Adrenal gland (tissue), 12 donors: ENCODE results near the gene CIRBP. TPM values are rescaled to one million over a fixed set of nuclear protein-coding genes. Genes with fewer than 3 reads are reported as not detected.

Experiments used
- DNase-seq, 7 donors: peaks; one replicate each; pipeline ENCODE4 v3.0.0-alpha.2; 2019 to 2020
- H3K27ac ChIP-seq, 5 donors: fragments of 200-600 bp; sonication (generic) in 4 of 5; 1 replicate in 3 of 5; 2 replicates in 2 of 5; pipeline versions ENCODE4 v1.5.1 to v1.8.0; 2016 to 2020; ENCODE audit warnings: mild to moderate bottlenecking in 1 of 5
- H3K27me3 ChIP-seq: fragments of 200-600 bp; 2 replicates; pipeline ENCODE4 v1.8.0; 2021
- H3K36me3 ChIP-seq, 2 donors: fragments of 200-600 bp; replicated peaks in 1 of 2; 1 replicate in 1 of 2; 2 replicates in 1 of 2; pipeline versions ENCODE4 v1.5.1 to v1.8.0; 2018 to 2022
- H3K4me1 ChIP-seq, 2 donors: fragments of 200-600 bp; replicated peaks in 1 of 2; 1 replicate in 1 of 2; 2 replicates in 1 of 2; pipeline versions ENCODE4 v1.5.1 to v1.8.0; 2018 to 2021
- H3K4me3 ChIP-seq, 4 donors: fragments of 200-600 bp; sonication (generic) in 3 of 4; one replicate each; pipeline ENCODE4 v1.5.1; 2016 to 2018
- H3K9me3 ChIP-seq, 3 donors: fragments of 200-600 bp; sonication (generic) in 1 of 3; replicated peaks in 1 of 3; 1 replicate in 2 of 3; 2 replicates in 1 of 3; pipeline versions ENCODE4 v1.5.1 to v1.8.0; 2016 to 2021
- POLR2A ChIP-seq, 2 donors: fragments of 450-650 bp; IDR thresholded peaks; one replicate each; pipeline ENCODE4 v1.6.1; 2017; ENCODE audit warnings: antibody characterized with exemption in 2 of 2, mild to moderate bottlenecking in 2 of 2, moderate library complexity in 1 of 2
- WGBS, 4 donors: extraction: QIAGEN DNeasy Blood & Tissue Kit in 2 of 4; methylation state at CpG; one replicate each; pipeline versions ENCODE4 v1.1.5 to v1.1.7; 2013 to 2017; 5-methylcytosine and 5-hydroxymethylcytosine counted together
- intact Hi-C, 2 donors: fragments of 100-400 bp; cut with DNase I; formaldehyde crosslinking; loops; one replicate each; pipeline versions ENCODE4 v1.14.1 to v1.15.0; 2022 to 2023
- polyA plus RNA-seq, 3 donors: library from polyadenylated mRNA; stranded (reverse); fragments of 200-250 nt in 2 of 3; fragments of 350-450 nt in 1 of 3; fragmentation: Illumina TruSeq in 1 of 3; extraction: RNeasy Lipid Tissue Mini Kit (QIAGEN cat#74804) in 1 of 3; gene quantifications; one replicate each; pipeline ENCODE4 v1.2.3, GENCODE V29; 2013 to 2014
- total RNA-seq, 9 donors: library from RNA; depleted of rRNA in 4 of 9; stranded (reverse); fragments of >200 nt in 4 of 9; fragments of 120-200 nt in 1 of 9; fragmentation: NEBNext Ultra II Directional in 1 of 9; extraction: Animal tissue kit (Norgen Biotek cat#: 25700) in 1 of 9; gene quantifications; one replicate each; pipeline versions ENCODE4 v1.1.0 to v1.2.4, GENCODE V29; 2013 to 2023
- TF ChIP-seq, protein P1 (sequence below), 6 experiments: fragments of 450-650 bp in 4 of 6; fragments of 200-600 bp in 2 of 6; sonication (generic) in 1 of 6; IDR thresholded peaks; 1 replicate in 5 of 6; 2 replicates in 1 of 6; pipeline versions ENCODE4 v1.5.1 to v1.8.0; 2016 to 2021; ENCODE audit warnings: antibody characterized with exemption in 6 of 6, mild to moderate bottlenecking in 2 of 6, moderate library complexity in 1 of 6
- donor health status: healthy with polysubstance abuse.
- donor health status: Bipolar disorder and iron deficiency.
- donor health status: DM: yes; HTN: yes; CAD: no.
- donor health status: DM: no; HTN: no; CAD: no.
- donor health status: DM: no; HTN: no; CAD: no.
- donor health status: DM: yes; HTN: yes; CAD: no.

The CIRBP gene
- total and polyA plus RNA-seq, 12 donors, result 317 to 1,164 (median 685) TPM

GRCh38 chr19:1228161-1228957, 40.8 kb upstream of the CIRBP start:
- no peak overlapping the region for H3K4me3 ChIP-seq
- peaks cover 0 to 45% of the 10 kb centered on the region in 2 donors for H3K36me3 ChIP-seq
- H3K4me1 ChIP-seq, result peaks cover 13 to 19% of the 10 kb centered on the region in 2 donors
- 94 to 96% (median 95%) methylated on average over 60 to 100 of the region's 100 CpGs for WGBS, 4 donors
- no peaks in the 10 kb centered on the region for H3K27me3 ChIP-seq
- intact Hi-C loops, result no loop called here
- no peak for TF ChIP-seq POLR2A (IDR thresholded peaks at IDR 0.05)
- TF ChIP-seq, protein P1, sequence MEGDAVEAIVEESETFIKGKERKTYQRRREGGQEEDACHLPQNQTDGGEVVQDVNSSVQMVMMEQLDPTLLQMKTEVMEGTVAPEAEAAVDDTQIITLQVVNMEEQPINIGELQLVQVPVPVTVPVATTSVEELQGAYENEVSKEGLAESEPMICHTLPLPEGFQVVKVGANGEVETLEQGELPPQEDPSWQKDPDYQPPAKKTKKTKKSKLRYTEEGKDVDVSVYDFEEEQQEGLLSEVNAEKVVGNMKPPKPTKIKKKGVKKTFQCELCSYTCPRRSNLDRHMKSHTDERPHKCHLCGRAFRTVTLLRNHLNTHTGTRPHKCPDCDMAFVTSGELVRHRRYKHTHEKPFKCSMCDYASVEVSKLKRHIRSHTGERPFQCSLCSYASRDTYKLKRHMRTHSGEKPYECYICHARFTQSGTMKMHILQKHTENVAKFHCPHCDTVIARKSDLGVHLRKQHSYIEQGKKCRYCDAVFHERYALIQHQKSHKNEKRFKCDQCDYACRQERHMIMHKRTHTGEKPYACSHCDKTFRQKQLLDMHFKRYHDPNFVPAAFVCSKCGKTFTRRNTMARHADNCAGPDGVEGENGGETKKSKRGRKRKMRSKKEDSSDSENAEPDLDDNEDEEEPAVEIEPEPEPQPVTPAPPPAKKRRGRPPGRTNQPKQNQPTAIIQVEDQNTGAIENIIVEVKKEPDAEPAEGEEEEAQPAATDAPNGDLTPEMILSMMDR (IDR thresholded peaks at IDR 0.05), result no peak
- H3K9me3 ChIP-seq, result no peaks in the 10 kb centered on the region
- no peak for DNase-seq
- H3K27ac ChIP-seq, result no peak overlapping the region

GRCh38 chr19:1229056-1229923, 39.8 kb upstream of the CIRBP start:
- DNase-seq, result no peak
- H3K9me3 ChIP-seq, result no peaks in the 10 kb centered on the region
- H3K27me3 ChIP-seq, result no peaks in the 10 kb centered on the region
- no peak overlapping the region for H3K27ac ChIP-seq
- TF ChIP-seq, protein P1 (IDR thresholded peaks at IDR 0.05), result no peak
- TF ChIP-seq POLR2A (IDR thresholded peaks at IDR 0.05), result no peak
- H3K36me3 ChIP-seq, result peaks cover 0 to 35% of the 10 kb centered on the region in 2 donors
- peaks cover 16 to 23% of the 10 kb centered on the region in 2 donors for H3K4me1 ChIP-seq
- WGBS, 4 donors, result 94 to 96% (median 94%) methylated on average over 130 to 158 of the region's 158 CpGs
- intact Hi-C loops, result no loop called here
- H3K4me3 ChIP-seq, result no peak overlapping the region

- peaks cover 0 to 29% of the 10 kb centered on the region in 2 donors for H3K36me3 ChIP-seq
- H3K27ac ChIP-seq, result no peak overlapping the region
- no peaks in the 10 kb centered on the region for H3K27me3 ChIP-seq
- no peak for TF ChIP-seq POLR2A (IDR thresholded peaks at IDR 0.05)
- TF ChIP-seq, protein P1 (IDR thresholded peaks at IDR 0.05), result no peak
- intact Hi-C loops, result no loop called here
- whole genome bisulfite sequencing, 4 donors, result 84 to 90% (median 88%) methylated on average over 27 to 61 of the region's 61 CpGs
- H3K9me3 ChIP-seq, result no peaks in the 10 kb centered on the region
- no peak overlapping the region for H3K4me3 ChIP-seq
- peaks cover 16 to 23% of the 10 kb centered on the region in 2 donors for H3K4me1 ChIP-seq
- no peak for DNase-seq
Observed at GRCh38 chr19:1229924-1230782, 39.0 kb upstream of the CIRBP start.
